ENCODE data around the gene KCNK7.

KCNK7 gene

GRCh38 chr11:65584723-65585171 is 10.9 kb downstream of the KCNK7 start:
- TF ChIP-seq POLR2A (IDR thresholded peaks at IDR 0.05; ENCODE audit: extremely low read depth, insufficient read length) (no peak), MAX (IDR thresholded peaks at IDR 0.05; ENCODE audit: low read depth, low read length) (no peak), MYC (IDR thresholded peaks at IDR 0.05; ENCODE audit: low read depth, low read length) (no peak), CTCF (IDR thresholded peaks at IDR 0.05; ENCODE audit: low read depth, low read length) (no peak)
- no peak overlapping the region for H3K4me3 ChIP-seq (ENCODE audit: low read depth, low read length)
- DNase-seq (ENCODE audit: low read depth): no peak

GRCh38 chr11:65584106-65584505 is 11.5 kb downstream of the KCNK7 start:
- H3K4me3 ChIP-seq (ENCODE audit: low read depth, low read length): no peak overlapping the region
- no peak for TF ChIP-seq CTCF (IDR thresholded peaks at IDR 0.05; ENCODE audit: low read depth, low read length)
- TF ChIP-seq MYC (IDR thresholded peaks at IDR 0.05; ENCODE audit: low read depth, low read length): no peak
- no peak for TF ChIP-seq MAX (IDR thresholded peaks at IDR 0.05; ENCODE audit: low read depth, low read length)
- TF ChIP-seq POLR2A (IDR thresholded peaks at IDR 0.05; ENCODE audit: extremely low read depth, insufficient read length): no peak
- no peak for DNase-seq (ENCODE audit: low read depth)

- H3K4me3 ChIP-seq (ENCODE audit: low read depth, low read length): no peak overlapping the region
- TF ChIP-seq MAX (IDR thresholded peaks at IDR 0.05; ENCODE audit: low read depth, low read length) (no peak), MYC (IDR thresholded peaks at IDR 0.05; ENCODE audit: low read depth, low read length) (no peak), CTCF (IDR thresholded peaks at IDR 0.05; ENCODE audit: low read depth, low read length) (no peak), POLR2A (IDR thresholded peaks at IDR 0.05; ENCODE audit: extremely low read depth, insufficient read length) (no peak)
- DNase-seq (ENCODE audit: low read depth): no peak
Measured at GRCh38 chr11:65583589-65583988, 12.0 kb downstream of the KCNK7 start.

- H3K4me3 ChIP-seq (ENCODE audit: low read depth, low read length): no peak overlapping the region
- DNase-seq (ENCODE audit: low read depth): no peak
- TF ChIP-seq MYC (IDR thresholded peaks at IDR 0.05; ENCODE audit: low read depth, low read length): no peak
- no peak for TF ChIP-seq CTCF (IDR thresholded peaks at IDR 0.05; ENCODE audit: low read depth, low read length)
- TF ChIP-seq MAX (IDR thresholded peaks at IDR 0.05; ENCODE audit: low read depth, low read length): no peak
- no peak for TF ChIP-seq POLR2A (IDR thresholded peaks at IDR 0.05; ENCODE audit: extremely low read depth, insufficient read length)
Measured at GRCh38 chr11:65581928-65582327, 13.7 kb downstream of the KCNK7 start.

DNA sequence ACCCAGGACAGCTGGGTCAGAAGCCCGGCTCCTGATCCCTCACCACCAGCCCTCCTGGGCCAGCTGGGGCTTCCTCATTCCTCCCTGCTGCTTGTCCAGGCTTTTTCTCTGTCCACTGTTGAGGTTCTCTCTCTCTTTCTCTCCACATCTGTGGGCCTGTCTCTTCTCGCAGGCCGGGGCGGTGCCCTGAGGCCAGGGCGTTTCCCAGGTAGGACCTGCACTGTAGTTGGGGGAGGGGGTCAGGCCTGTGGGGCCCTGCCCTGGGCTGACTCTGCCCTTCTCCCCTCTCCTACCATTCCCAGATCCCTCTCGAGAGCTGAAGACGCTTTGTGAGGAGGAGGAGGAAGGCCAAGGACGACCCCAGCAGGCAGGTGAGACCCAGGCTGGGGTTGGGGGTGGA is 14.8 kb downstream of the KCNK7 start:
- DNase-seq (ENCODE audit: low read depth): no peak
- no peak overlapping the region for H3K4me3 ChIP-seq (ENCODE audit: low read depth, low read length)
- TF ChIP-seq MYC (IDR thresholded peaks at IDR 0.05; ENCODE audit: low read depth, low read length) (no peak), POLR2A (IDR thresholded peaks at IDR 0.05; ENCODE audit: extremely low read depth, insufficient read length) (no peak), MAX (IDR thresholded peaks at IDR 0.05; ENCODE audit: low read depth, low read length) (no peak), CTCF (IDR thresholded peaks at IDR 0.05; ENCODE audit: low read depth, low read length) (no peak)

Data from NB4 (cell line).